ENCODE data around the gene GRK1. TPM values are rescaled to one million over a fixed set of nuclear protein-coding genes. Genes with fewer than 3 reads are reported as not detected.
"Not testable (repeated sequence)": the region's sequence is repeated elsewhere in the genome, so short reads cannot be mapped to it uniquely, and the experiment has no call there.

The GRK1 gene
- total and polyA plus RNA-seq, 2 of the 8 experiments (the other 6 are each of a cell fraction or from before 2014, with no cell fraction given) = 0.12 TPM; not detected in 1

DNA sequence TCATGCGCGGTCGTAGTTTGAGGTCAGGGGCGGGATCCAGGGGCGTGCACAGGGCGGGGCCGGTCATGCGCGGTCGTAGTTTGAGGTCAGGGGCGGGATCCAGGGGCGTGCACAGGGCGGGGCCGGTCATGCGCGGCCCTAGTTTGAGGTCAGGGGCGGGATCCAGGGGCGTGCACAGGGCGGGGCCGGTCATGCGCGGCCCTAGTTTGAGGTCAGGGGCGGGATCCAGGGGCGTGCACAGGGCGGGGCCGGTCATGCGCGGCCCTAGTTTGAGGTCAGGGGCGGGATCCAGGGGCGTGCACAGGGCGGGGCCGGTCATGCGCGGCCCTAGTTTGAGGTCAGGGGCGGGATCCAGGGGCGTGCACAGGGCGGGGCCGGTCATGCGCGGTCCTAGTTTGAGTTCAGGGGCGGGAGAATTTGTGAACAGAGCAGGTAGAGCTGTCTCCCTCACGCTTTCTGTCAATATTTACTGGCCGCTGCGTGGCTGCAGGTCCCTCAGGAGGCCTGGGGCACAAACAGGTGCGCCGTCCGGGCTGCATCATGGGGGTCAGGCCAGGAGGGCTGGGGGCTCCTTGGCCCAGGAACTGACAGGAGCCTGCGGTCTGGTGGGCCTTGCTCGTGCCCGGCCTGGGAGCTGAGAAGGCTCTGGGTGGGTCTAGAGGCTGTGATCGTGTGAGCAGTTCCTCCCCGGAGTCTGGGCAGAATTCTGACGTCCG lies 59.2 kb downstream of the GRK1 start:
- H2BK15ac ChIP-seq (ENCODE audit: low read length); H3K23me2 ChIP-seq (ENCODE audit: low read depth, low read length); H3K14ac ChIP-seq (ENCODE audit: insufficient read length); H3K23ac ChIP-seq (ENCODE audit: insufficient read length); H3K36me3 ChIP-seq (ENCODE audit: control insufficient read depth in 2 of 4, insufficient read depth in 4 of 4, low read length in 3 of 4); H3K56ac ChIP-seq (replicated peaks; ENCODE audit: insufficient read length, low read depth, low read length); H3K9ac ChIP-seq (replicated peaks in 1 of 4; ENCODE audit: extremely low read depth in 1 of 4, low read depth in 3 of 4, low read length in 3 of 4); H4K5ac ChIP-seq (ENCODE audit: insufficient read length, low read depth, low read length); H3K4ac ChIP-seq (replicated peaks; ENCODE audit: insufficient read length, low read depth, low read length); H3K27ac ChIP-seq (ENCODE audit: low read depth, low read length); H4K20me1 ChIP-seq (replicated peaks in 1 of 2; ENCODE audit: control insufficient read depth in 1 of 2, insufficient read depth in 2 of 2, low read length in 2 of 2); DNase-seq (ENCODE audit: low read depth in 1 of 2, low spot score in 2 of 2); H2BK20ac ChIP-seq (ENCODE audit: low read length); FAIRE-seq; H3K4me1 ChIP-seq (replicated peaks in 1 of 4; ENCODE audit: control insufficient read depth in 3 of 4, insufficient read depth in 4 of 4, low read length in 3 of 4); H3K79me2 ChIP-seq (ENCODE audit: control insufficient read depth in 1 of 2, insufficient read depth in 2 of 2, low read length in 2 of 2); H2BK5ac ChIP-seq (ENCODE audit: low read depth, low read length); H2AFZ ChIP-seq (ENCODE audit: low read length); H2AK5ac ChIP-seq (ENCODE audit: low read depth, low read length); H2BK120ac ChIP-seq (replicated peaks; ENCODE audit: low read depth, low read length); H3K79me1 ChIP-seq (ENCODE audit: low read depth, low read length); H2BK12ac ChIP-seq (ENCODE audit: low read depth, low read length); H3K18ac ChIP-seq (ENCODE audit: extremely low read depth, low read length); H3K27me3 ChIP-seq (replicated peaks in 1 of 4; ENCODE audit: control insufficient read depth in 3 of 4, extremely low read depth in 1 of 4, insufficient read depth in 3 of 4, low read length in 3 of 4); H4K91ac ChIP-seq (replicated peaks; ENCODE audit: insufficient read length, low read length); H4K8ac ChIP-seq (ENCODE audit: extremely low read depth, insufficient read depth, low read length): not testable (repeated sequence)
- peak; percentile 59; the same call in 1 of the 2 replicates for TF ChIP-seq SP1 (IDR thresholded peaks at IDR 0.05; ENCODE audit: low read depth, low read length)
- TF ChIP-seq SP4 (IDR thresholded peaks at IDR 0.05; ENCODE audit: low read length) = peak; percentile 94
- Histone ChIP-seq H3K4me3 (ENCODE audit: extremely low read depth in 1 of 4, insufficient read depth in 2 of 4, low read depth in 3 of 4, low read length in 4 of 4) (peak overlapping the region in 3 of 4 experiments; percentile 14 to 44 (median 17); a peak in 4 of 8 replicates), H3K4me2 (ENCODE audit: insufficient read depth in 1 of 2, low read depth in 2 of 2, low read length in 2 of 2) (peak overlapping the region; percentile 53 to 56; a peak in 3 of 4 replicates), H3K9me3 (ENCODE audit: insufficient read depth in 2 of 2, low read depth in 1 of 2, low read length in 1 of 2) (peaks cover 0 to 12% of the 10 kb centered on the region in 2 experiments; a peak in 1 of 4 replicates)
- ChIA-PET CTCF (ENCODE audit: partially characterized antibody) (interaction anchor here (1.1 to 1.3 kb wide), 4 partner anchors 15 to 93 kb away, joined by 3 to 6 read pairs (median 3); no protein-coding TSS in a partner anchor), POLR2A (ENCODE audit: partially characterized antibody) (interaction anchor here (1.1 kb wide), 1 partner anchor 59 kb away, joined by 4 read pairs; no protein-coding TSS in a partner anchor)
- 84% methylated on average over 12 of the region's 54 CpGs; no CpG with 5 or more reads in 1 of the 2 experiments for WGBS, 2 experiments (ENCODE audit: extremely low coverage in 1 of 2, insufficient coverage in 1 of 2, insufficient read length in 1 of 2, insufficient replicate concordance in 2 of 2, low coverage in 1 of 2, low lambda C conversion rate in 2 of 2, missing lambda C conversion rate in 1 of 2)
